Measurements from ENCODE around the gene RIT2.
"Not testable (repeated sequence)": the region's sequence is repeated elsewhere in the genome, so short reads cannot be mapped to it uniquely, and the experiment has no call there.

RIT2 gene

DNA sequence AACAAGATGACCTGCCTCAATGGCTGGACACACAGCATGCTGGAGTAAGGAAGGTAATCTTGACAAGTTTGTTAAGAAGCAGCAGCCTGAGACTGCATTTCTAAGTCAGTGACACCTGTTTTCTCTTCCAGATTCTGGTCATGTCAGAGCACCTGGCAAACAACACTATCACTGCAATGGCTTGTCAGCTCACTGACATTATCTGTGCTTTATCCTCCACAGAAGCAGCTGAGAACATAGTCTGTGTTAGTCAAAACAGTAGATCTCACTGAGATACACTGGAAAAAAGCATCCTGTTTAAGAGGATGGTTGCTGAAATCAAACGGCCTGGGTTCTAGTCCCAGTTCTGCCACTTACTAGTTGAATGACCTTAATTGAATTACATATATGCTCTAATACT, 355.2 kb downstream of the RIT2 start:
- DNase-seq (ENCODE audit: low read depth, low spot score) = no peak

DNA sequence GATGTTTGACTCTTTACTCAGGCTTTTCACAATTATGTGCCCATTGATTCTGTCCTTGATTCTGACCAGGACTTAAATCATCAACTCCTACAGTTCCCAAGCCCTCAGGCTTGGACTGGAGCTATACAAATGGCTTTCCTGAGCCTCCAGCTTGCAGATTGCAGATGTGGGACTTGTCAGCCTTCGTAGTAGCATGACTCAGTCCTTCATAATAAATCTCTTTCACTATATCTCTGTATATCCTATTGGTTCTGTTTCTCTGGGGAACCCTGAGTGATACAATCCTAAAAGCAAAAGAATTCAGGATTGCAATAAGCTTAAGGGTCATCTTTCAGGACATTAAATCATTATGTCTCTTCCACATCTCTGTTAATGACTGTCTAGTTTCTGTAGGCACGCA, 356.6 kb downstream of the RIT2 start:
- DNase-seq (ENCODE audit: low read depth, low spot score) = no peak

DNA sequence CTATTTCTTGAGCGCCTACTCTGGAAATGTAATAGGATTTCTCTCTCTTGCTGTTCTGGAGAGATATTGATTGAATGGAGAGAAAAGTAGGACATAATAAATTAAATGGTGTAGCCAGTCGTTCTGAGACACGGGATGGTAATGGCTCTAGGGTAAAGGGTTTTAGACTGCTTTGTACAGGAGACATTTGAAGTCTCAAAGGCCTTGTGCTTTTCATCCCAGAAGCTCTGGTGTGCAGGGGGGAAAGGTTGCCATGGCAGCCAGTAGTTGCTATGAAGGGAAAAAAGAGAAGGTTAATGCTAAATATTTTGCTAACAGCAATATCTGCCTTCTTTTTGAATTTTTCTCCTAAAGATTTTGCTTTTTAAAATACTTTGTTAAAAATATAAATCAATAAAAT, 359.3 kb downstream of the RIT2 start:
- no peak for DNase-seq (ENCODE audit: low read depth, low spot score)

DNA sequence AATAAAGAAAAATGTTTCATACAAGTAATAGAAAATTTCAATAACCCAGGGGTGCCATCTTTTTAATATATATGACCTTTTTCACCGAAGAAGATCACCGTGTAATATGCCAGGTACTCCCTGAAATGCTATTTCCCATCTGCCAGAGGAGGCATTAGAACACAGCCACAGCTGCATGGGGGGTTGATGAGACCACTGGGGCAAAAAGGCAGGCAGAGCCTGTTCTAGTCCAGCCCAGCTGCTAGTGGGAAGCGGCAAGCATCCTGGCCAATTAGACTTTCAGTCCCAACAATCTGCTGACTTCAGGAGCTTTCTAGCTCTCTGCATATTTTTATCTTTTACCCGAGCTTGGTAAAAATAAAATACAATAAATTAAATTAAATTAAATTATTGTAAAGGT, 362.6 kb downstream of the RIT2 start:
- no peak for DNase-seq (ENCODE audit: low read depth, low spot score)

DNA sequence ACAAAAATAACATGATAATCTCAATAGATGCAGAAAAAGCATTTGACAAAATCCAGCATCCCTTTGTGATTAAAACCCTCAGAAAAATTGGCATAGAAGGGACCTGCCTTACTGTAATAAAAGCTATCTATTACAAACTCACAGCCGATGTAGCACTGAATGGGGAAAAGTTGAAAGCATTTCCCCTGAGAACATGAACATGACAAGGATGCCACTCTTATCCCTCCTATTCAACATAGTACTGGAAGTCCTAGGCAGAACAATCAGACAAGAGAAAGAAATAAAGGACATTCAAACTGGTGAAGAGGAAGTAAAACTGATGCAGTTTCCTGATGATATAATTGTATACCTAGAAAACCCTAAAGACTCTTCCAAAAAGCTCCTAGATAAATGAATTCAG, 368.7 kb downstream of the RIT2 start:
- DNase-seq (ENCODE audit: low read depth, low spot score) = no peak

DNA sequence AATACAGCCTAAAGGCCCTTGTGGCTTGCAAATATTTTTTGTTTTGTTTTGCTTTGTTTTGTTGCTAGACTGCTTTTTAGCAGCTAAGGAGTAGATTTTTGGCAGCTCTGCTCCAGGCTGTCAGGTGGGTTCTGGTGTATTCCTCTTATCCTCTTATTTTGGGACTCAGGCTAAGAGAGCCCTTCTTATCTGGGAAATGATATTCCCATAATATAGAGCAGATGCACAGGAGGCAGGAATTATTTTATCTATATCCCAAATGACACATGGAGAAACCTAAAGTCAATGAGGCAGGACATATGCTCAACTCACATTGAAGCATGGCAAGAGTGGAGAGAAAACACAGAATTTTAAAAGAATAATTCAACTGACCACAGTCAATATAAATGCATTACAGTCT, 369.6 kb downstream of the RIT2 start:
- no peak for DNase-seq (ENCODE audit: low read depth, low spot score)

DNA sequence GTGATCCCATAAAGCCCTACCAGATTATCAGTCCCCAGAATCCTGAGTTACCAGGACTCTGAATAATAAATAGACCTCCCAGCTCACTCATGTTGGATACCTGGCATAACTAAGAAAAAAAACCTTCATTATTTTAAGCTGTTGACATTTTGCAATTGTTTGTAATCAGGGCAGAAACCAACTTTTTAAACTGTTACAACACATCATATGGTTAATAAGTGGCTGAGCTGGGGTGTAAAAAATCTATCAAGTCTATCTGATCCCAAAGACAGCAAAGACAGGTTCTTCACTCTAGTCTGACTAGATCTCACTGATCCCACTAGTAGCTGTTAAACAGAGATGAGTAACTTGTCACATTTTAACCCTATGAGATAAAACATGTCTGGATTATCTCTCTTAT, 370.3 kb downstream of the RIT2 start:
- DNase-seq (ENCODE audit: low read depth, low spot score) = no peak

DNA sequence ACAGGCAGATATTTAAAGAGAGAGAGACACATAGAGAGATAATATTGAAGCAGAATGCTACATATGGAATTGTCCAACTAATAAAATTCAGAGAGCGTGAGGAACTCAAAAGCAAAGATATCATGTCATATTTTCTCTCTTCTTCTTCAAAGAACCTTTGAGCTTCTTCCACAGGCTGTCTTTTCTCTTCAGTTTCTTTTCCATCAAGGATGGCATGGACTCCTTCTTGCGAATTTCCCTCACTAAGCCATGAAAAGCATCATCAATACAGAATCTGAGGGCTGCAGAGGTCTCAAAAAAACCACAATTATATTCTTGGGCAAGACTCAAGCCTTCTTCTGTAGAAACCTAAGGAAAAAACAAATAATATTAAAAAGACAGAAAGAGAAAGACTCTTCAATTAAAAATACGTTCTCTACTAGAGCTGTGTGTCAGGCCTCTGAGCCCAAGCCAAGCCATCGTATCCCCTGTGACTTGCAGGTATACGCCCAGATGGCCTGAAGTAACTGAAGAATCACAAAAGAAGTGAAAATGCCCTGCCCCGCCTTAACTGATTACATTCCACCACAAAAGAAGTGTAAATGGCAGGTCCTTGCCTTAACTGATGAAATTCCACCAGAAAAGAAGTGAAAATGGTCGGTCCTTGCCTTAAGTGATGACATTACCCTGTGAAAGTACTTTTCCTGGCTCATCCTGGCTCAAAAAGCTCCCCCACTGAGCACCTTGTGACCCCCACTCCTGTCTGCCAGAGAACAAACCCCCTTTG, 371.9 kb downstream of the RIT2 start:
- DNase-seq (ENCODE audit: low read depth, low spot score) = peak; percentile 74

DNA sequence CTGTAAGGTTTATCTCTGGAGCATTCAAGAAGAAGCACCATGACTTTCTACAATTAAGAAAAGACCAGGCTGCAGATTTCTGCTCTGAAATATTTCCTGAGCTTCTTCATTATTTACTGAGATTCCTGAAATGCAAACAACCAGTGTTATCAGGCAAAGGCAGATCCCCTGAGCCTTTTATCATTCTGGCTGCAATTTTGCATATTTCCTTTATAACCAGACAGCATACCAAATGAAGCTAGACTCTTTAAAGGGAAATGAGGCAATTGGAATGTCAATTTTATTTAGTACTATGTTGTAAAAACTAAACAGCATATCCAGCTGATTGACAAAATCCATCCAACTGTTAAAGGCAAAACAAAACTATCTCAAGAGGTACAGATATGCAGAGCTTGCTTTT, 372.5 kb downstream of the RIT2 start:
- no peak for DNase-seq (ENCODE audit: low read depth, low spot score)

DNA sequence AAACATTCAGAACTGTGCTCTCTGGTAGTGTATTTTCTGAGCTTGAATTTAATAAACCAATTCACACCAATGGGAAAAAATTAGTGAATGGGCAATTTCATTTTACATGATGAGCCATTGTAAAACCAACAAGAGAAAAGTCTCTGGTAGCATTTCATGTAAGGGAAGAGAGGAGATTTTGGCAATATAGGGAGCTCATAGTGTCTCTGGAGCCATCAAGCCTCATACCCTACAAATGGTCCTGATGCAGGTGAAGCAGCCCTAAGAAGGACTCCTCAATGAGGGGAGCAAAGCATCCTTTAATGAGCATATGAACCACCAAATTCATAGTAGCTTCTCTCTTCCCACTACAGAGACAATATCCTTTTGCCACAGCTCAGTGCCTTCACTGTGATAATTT, 373.0 kb downstream of the RIT2 start:
- no peak for DNase-seq (ENCODE audit: low read depth, low spot score)

DNA sequence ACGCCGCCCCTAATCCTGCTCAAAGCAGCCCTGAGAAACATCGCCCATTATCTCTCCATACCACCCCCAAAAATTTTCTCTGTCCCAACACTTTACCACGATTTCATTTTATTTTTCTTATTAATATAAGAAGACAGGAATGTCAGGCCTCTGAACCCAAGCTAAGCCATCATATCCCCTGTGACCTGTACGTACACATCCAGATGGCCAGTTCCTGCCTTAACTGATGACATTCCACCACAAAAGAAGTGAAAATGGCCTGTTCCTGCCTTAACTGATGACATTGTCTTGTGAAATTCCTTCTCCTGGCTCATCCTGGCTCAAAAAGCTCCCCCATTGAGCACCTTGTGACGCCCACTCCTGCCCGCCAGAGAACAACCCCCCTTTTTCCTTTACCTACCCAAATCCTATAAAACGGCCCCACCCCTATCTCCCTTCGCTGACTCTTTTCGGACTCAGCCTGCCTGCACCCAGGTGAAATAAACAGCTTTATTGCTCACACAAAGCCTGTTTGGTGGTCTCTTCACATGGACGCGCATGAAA, 373.6 kb downstream of the RIT2 start:
- DNase-seq (ENCODE audit: low read depth, low spot score) = not testable (repeated sequence)

DNA sequence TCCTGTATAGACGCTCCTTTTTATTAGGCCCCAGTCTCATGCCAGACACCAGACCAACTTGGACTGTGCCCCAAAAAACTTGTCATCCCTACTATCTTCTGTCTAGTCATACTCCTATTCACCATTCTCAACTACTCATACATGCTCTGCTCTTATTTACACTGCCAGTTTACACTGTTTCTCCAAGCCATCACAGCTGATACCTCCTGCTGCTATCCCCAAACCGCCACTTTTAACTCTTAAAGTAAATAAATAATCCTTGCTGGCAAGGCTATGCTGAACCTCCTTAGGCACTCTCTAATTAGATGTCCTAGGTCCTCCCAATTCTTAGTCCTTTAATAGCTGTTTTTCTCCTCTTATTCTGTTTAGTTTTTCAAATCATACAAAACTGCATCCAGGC, 374.2 kb downstream of the RIT2 start:
- DNase-seq (ENCODE audit: low read depth, low spot score) = not testable (repeated sequence)

DNA sequence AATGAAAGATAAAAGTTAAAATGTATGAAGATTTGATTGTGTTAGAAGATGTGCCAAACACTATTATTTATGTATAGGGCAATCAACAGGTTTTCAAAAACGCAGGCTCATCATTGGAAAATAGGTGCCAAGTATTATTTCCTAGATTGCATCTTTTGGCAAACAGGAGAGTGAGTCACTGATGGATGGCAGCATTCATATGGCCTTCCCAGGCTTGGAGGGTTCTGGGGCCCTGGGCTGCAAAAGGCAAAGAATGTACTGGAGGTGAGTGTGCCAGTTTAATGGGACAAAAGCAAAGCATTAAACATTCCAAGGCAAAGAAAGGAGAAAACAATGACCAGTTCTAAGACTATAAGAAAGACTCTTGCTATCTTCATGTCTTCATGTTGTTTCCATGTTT, 379.4 kb downstream of the RIT2 start:
- DNase-seq (ENCODE audit: low read depth, low spot score) = no peak

DNA sequence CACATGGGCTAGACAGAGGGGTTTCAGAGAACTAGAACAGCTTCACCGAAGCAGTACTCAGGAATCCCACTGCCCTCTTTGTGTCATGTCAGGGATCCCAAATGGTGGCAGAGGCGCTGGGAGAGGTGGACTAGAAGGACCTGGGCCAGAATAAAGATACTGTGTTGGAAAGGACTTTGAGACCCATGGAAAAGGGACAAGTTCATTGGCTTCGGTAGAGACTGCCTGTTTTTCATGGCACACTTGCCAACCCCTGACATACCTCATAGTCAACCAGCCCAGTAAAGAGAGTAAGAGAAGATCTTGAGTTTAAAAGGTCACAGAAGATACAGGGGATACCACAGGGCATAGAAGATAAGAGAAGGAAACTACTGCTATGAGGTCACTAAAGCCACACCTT, 381.0 kb downstream of the RIT2 start:
- DNase-seq (ENCODE audit: low read depth, low spot score) = no peak

DNA sequence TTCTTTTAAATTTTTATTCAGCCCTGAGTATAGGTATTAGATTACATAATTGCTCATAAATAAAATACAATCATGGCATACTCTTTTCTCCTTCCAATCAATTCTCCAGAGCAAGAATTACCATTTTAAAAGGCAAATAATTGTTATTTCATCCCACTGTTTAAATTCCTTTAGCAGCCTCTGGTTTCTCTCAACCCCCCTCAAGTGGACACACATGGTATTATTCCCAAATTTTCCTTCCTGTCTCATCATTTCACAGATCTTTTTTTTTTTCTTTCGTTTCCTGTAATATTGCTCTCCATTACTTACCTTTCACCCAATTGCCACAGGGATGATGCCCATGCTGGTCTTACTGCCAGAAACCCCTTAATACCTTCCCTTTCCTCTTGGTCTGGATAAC, 385.2 kb downstream of the RIT2 start:
- DNase-seq (ENCODE audit: low read depth, low spot score) = no peak

DNA sequence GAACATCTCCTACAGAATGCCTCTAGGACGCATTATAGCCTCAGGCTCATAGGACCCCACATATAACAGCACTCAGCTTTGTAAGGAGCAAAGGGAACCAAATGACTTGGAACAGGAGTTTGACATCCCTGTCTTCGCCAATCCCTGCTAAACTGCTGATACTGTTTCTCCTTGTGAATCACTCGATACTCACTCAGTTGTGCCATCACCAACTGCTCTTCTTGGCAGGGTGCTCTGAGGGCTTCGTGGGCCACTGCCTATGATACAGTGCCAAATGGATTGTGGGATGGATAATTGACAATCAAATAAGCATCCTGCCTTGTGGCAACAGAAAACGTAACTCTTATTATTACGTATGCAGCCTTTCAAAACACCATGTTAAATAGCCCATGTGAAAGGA, 396.3 kb downstream of the RIT2 start:
- no peak for DNase-seq (ENCODE audit: low read depth, low spot score)

DNA sequence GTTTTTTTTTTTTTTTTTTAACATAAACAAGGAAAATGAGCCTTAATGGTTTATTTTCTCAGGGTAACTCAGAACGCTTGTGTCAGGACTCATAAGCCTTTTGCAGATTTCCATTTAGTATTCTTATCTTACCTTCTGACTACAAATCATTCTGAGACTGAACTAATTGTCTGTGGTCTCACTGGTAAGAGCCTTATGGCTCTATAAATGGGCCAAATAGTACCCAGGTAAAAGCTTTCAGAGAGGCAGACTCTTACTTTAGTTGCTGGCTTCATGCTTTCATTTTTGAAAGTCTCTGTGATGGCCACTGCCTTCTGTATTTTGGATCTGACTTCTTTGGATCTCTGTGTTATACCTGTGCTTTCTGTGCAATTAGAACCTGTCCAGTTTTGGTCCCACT, 403.4 kb downstream of the RIT2 start:
- no peak for DNase-seq (ENCODE audit: low read depth, low spot score)

DNA sequence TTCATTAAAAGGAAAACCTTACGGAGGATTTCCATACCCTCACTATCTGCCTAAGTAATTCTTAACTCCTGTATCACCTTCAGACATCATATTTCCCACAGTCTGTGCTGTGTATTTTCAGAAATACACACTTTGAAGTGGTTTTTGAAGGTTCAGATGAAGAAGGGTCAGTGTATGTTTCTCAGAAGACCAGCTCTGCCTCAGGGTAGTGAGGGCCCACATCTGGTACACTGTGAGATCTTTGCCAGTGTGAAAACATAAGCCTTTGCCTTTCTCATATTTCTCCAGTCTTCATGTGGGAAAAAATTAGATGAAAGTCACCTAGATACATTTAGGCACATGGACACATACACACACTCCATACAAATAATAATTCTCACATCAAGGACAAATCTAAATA, 408.4 kb downstream of the RIT2 start:
- no peak for DNase-seq (ENCODE audit: low read depth, low spot score)

DNA sequence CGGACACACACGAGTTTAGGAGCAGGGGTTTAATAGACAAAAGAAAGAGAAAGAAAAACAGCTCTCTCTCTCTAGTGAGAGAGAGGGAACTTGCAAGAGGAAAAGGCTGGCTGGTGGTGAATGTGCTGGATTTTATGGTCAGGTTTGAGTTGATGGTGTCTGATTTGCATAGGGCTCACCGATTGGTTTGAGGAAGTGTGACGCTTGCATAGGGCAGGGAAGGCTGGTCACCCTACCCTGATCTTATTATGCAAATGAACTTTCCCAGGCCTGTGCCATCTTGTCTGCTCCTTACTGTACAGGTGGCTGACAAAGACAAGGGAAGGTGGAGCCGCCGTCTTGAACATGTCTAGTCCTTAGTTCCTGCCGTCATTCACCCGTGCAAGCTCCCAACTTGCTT, 408.9 kb downstream of the RIT2 start:
- DNase-seq (ENCODE audit: low read depth, low spot score) = peak; percentile 60

DNA sequence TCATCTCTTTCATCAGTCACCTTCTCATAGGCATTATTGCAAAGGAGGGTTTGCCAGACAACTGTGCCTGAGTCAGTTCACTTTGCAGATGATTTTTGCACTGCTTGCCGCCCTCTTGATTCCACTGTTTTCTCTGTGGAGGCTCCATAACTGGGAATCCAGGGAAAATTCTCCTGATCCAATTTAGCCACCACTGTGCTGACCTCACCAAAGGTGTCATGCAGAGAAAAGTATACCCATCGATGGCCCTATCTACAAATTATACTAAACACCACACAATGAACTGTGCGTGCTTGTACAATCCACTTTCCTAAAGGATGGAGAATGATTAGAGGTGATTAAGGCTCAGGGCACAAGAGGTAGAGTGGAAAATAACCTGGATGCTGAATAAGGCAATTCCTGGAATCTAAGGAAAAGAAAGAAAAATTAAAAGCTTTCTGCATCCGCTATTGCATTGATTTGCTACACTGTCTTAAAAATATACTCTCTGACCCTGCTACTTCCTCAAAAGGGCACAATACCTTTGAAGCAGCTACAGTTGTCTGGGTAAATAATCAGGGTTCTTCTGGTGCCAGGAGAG, 409.4 kb downstream of the RIT2 start:
- no peak for DNase-seq (ENCODE audit: low read depth, low spot score)

Measured in ELF-1 (cell line).